Osteoblast (primary cell): ENCODE measurements around the gene MEGF11. TPM values are rescaled to one million over a fixed set of nuclear protein-coding genes. Genes with fewer than 3 reads are reported as not detected.

ENCODE experiments used
- DNase-seq: peaks from one replicate; pipeline ENCODE4 v3.0.0; 2011; ENCODE audit warnings: low spot score, mixed read lengths; ENCODE audit not compliant: insufficient read length; ENCODE audit errors: missing footprints
- H2AFZ ChIP-seq: 2 replicates; pipeline ENCODE4 v1.6.0; 2011; ENCODE audit warnings: mild to moderate bottlenecking, low read length
- H3K27ac ChIP-seq: 2 replicates; pipeline ENCODE4 v1.5.1; 2011; ENCODE audit warnings: mild to moderate bottlenecking, low read depth, low read length, moderate library complexity
- H3K27me3 ChIP-seq: 2 replicates; pipeline ENCODE4 v1.6.0; 2012; ENCODE audit warnings: mild to moderate bottlenecking, control low read depth, inconsistent platforms, low read length, moderate library complexity; ENCODE audit not compliant: insufficient read depth
- H3K36me3 ChIP-seq: 2 replicates; pipeline ENCODE4 v1.5.1; 2011; ENCODE audit warnings: mild to moderate bottlenecking, low read length, control low read depth, moderate library complexity; ENCODE audit not compliant: insufficient read depth
- H3K4me1 ChIP-seq: 2 replicates; pipeline ENCODE4 v1.5.1; 2011; ENCODE audit warnings: mild to moderate bottlenecking, low read length, control low read depth, moderate library complexity; ENCODE audit not compliant: insufficient read depth
- H3K4me2 ChIP-seq: 2 replicates; pipeline ENCODE4 v1.6.0; 2011; ENCODE audit warnings: mild to moderate bottlenecking, low read length; ENCODE audit not compliant: insufficient read depth
- H3K4me3 ChIP-seq: fragments of 200-600 bp; sonication (generic); 3 replicates; pipeline ENCODE4 v1.5.1; 2012; ENCODE audit warnings: mild to moderate bottlenecking, low read length, inconsistent platforms; ENCODE audit not compliant: insufficient read depth
- H3K79me2 ChIP-seq: 2 replicates; pipeline ENCODE4 v1.6.0; 2012; ENCODE audit warnings: mild to moderate bottlenecking, low read length, control low read depth, inconsistent platforms; ENCODE audit not compliant: insufficient read depth
- H3K9me3 ChIP-seq: 2 replicates; pipeline ENCODE4 v1.5.1; 2011; ENCODE audit warnings: low read depth, low read length, control low read depth
- H4K20me1 ChIP-seq: 2 replicates; pipeline ENCODE4 v1.6.0; 2012; ENCODE audit warnings: mild to moderate bottlenecking, low read length, control low read depth; ENCODE audit not compliant: insufficient read depth
- CTCF ChIP-seq: IDR thresholded peaks from 2 replicates; pipeline ENCODE4 v1.5.1; 2011; ENCODE audit warnings: mild to moderate bottlenecking, low read depth, low read length, moderate library complexity; ENCODE audit errors: extremely low read depth
- total RNA-seq: library from RNA; depleted of rRNA; stranded (reverse); fragments of >200 nt; gene quantifications from 2 replicates; pipeline ENCODE4 v1.2.3, GENCODE V29; 2012

The MEGF11 gene
- total RNA-seq, 1 donor: not detected

- no peak for TF ChIP-seq CTCF
- Histone ChIP-seq H3K9me3 (no peaks in the 10 kb centered on the region), H3K4me1 (no peaks in the 10 kb centered on the region), H3K4me3 (no peak overlapping the region), H3K4me2 (no peak overlapping the region), H3K27me3 (peaks cover 38% of the 10 kb centered on the region), H4K20me1 (no peaks in the 10 kb centered on the region), H3K36me3 (no peaks in the 10 kb centered on the region), H2AFZ (no peak overlapping the region), H3K27ac (no peak overlapping the region), H3K79me2 (no peaks in the 10 kb centered on the region)
- no peak for DNase-seq
These were observed 213.2 kb downstream of the MEGF11 start for GRCh38 chr15:66040211-66040892.

- no peaks in the 10 kb centered on the region for H3K4me1 ChIP-seq
- no peaks in the 10 kb centered on the region for H3K36me3 ChIP-seq
- H3K79me2 ChIP-seq: no peaks in the 10 kb centered on the region
- no peaks in the 10 kb centered on the region for H3K9me3 ChIP-seq
- no peak overlapping the region for H2AFZ ChIP-seq
- no peak overlapping the region for H3K4me3 ChIP-seq
- no peak overlapping the region for H3K27ac ChIP-seq
- TF ChIP-seq CTCF: no peak
- DNase-seq: no peak
- peaks cover 40% of the 10 kb centered on the region for H3K27me3 ChIP-seq
- H4K20me1 ChIP-seq: no peaks in the 10 kb centered on the region
- H3K4me2 ChIP-seq: no peak overlapping the region
These were observed 214.3 kb downstream of the MEGF11 start for GRCh38 chr15:66039117-66039871.

GRCh38 chr15:66038387-66039116 lies 215.0 kb downstream of the MEGF11 start:
- Histone ChIP-seq H3K27me3 (peaks cover 40% of the 10 kb centered on the region), H3K27ac (no peak overlapping the region), H3K9me3 (no peaks in the 10 kb centered on the region), H3K79me2 (no peaks in the 10 kb centered on the region), H4K20me1 (no peaks in the 10 kb centered on the region), H3K4me1 (no peaks in the 10 kb centered on the region), H3K4me2 (no peak overlapping the region), H2AFZ (no peak overlapping the region), H3K4me3 (no peak overlapping the region), H3K36me3 (no peaks in the 10 kb centered on the region)
- no peak for TF ChIP-seq CTCF
- no peak for DNase-seq

- no peaks in the 10 kb centered on the region for H3K36me3 ChIP-seq
- TF ChIP-seq CTCF: no peak
- H3K27me3 ChIP-seq: peaks cover 40% of the 10 kb centered on the region
These were observed 216.7 kb downstream of the MEGF11 start for GRCh38 chr15:66036859-66037258.

More at GRCh38 chr15:66036859-66037258, 216.7 kb downstream of the MEGF11 start:
- H3K4me2 ChIP-seq: no peak overlapping the region
- H3K4me3 ChIP-seq: no peak overlapping the region
- DNase-seq: no peak
- no peak overlapping the region for H2AFZ ChIP-seq
- no peak overlapping the region for H3K27ac ChIP-seq
- no peaks in the 10 kb centered on the region for H4K20me1 ChIP-seq
- peaks cover 1% of the 10 kb centered on the region for H3K9me3 ChIP-seq
- no peaks in the 10 kb centered on the region for H3K79me2 ChIP-seq
- H3K4me1 ChIP-seq: no peaks in the 10 kb centered on the region
